ENCODE results near the gene MC3R. TPM values are rescaled to one million over a fixed set of nuclear protein-coding genes. Genes with fewer than 3 reads are reported as not detected.

MC3R gene
- polyA plus RNA-seq, 2 of the 4 experiments (the other 2 are of a cell fraction) = not detected

- TF ChIP-seq REST (IDR thresholded peaks at IDR 0.05) (no peak), BCL3 (IDR thresholded peaks at IDR 0.05) (no peak), RAD21 (conservative IDR thresholded peaks at IDR 0.05 in 1 of 2, IDR thresholded peaks at IDR 0.05 in 1 of 2) (peak; percentile 24 to 67; a peak in 3 of 5 replicates)
These were observed 868 bp downstream of the MC3R start (continued) for GRCh38 chr20:56249244-56249955.

GRCh38 chr20:56249956-56250355 lies 1.4 kb downstream of the MC3R start:
- POLR2A ChIA-PET = no interaction called here
- H3K4me1 ChIP-seq = no peaks in the 10 kb centered on the region
- H3K4me3 ChIP-seq = no peak overlapping the region
- FAIRE-seq (no peak), ATAC-seq (no peak), DNase-seq (ENCODE audit: low read depth in 1 of 2, low spot score in 1 of 2) (no peak)
- no peak overlapping the region for H3K27ac ChIP-seq
- H3K4me2 ChIP-seq = no peak overlapping the region
- WGBS (ENCODE audit: missing lambda C conversion rate) = 23% methylated on average over 7 of the region's 7 CpGs
- no peak for TF ChIP-seq RAD21 (conservative IDR thresholded peaks at IDR 0.05 in 1 of 2, IDR thresholded peaks at IDR 0.05 in 1 of 2)
- TF ChIP-seq E2F6 (IDR thresholded peaks at IDR 0.05; ENCODE audit: borderline replicate concordance, low read depth) = no peak
- TF ChIP-seq MAZ (IDR thresholded peaks at IDR 0.05; ENCODE audit: borderline replicate concordance, low read depth, low read length) = no peak
- no peak for TF ChIP-seq POLR2A (IDR thresholded peaks at IDR 0.05; ENCODE audit: low read length)
- TF ChIP-seq CEBPB (IDR thresholded peaks at IDR 0.05) = no peak
- TF ChIP-seq KDM1A (IDR thresholded peaks at IDR 0.05; ENCODE audit: low read depth) = no peak
- no peak for TF ChIP-seq SMC3 (IDR thresholded peaks at IDR 0.05)
- TF ChIP-seq PBX3 (IDR thresholded peaks at IDR 0.05) = no peak
- no peak for TF ChIP-seq RFX5 (IDR thresholded peaks at IDR 0.05)
- TF ChIP-seq HMGXB4 (CRISPR knock-in tag; IDR thresholded peaks at IDR 0.05; ENCODE audit: borderline replicate concordance) = no peak
- no peak for TF ChIP-seq SREBF2 (IDR thresholded peaks at IDR 0.05)
- no peak for TF ChIP-seq PHF8 (IDR thresholded peaks at IDR 0.05; ENCODE audit: borderline replicate concordance, low read depth)
- TF ChIP-seq RNF2 (IDR thresholded peaks at IDR 0.05; ENCODE audit: borderline replicate concordance, low read depth) = no peak
- TF ChIP-seq ZC3H11A (IDR thresholded peaks at IDR 0.05) = no peak
- no peak for TF ChIP-seq REST (IDR thresholded peaks at IDR 0.05)
- TF ChIP-seq EHF (CRISPR knock-in tag; IDR thresholded peaks at IDR 0.05) = no peak
- no peak for TF ChIP-seq MAFK (IDR thresholded peaks at IDR 0.05; ENCODE audit: partially characterized antibody)
- no peak for TF ChIP-seq ESRRA (IDR thresholded peaks at IDR 0.05; ENCODE audit: borderline replicate concordance, low read length)
- no peak for TF ChIP-seq EHMT2 (IDR thresholded peaks at IDR 0.05; ENCODE audit: low read depth)
- CTCF ChIA-PET = interaction anchor here (0.6 to 2.3 kb wide), 2 partner anchors 86 to 94 kb away, joined by 3 to 10 read pairs; no protein-coding TSS in a partner anchor
- no peaks in the 10 kb centered on the region for H3K9me3 ChIP-seq

Data from A549 (cell line).